Heart left ventricle (tissue), 16 donors: ENCODE measurements around the gene RTN1. TPM values are rescaled to one million over a fixed set of nuclear protein-coding genes. Genes with fewer than 3 reads are reported as not detected.

Source experiments
- ATAC-seq, 4 donors: fragments of 200-7000 bp; cut with Tn5 transposase; one replicate each; pipeline ENCODE4 v1.9.1; 2020 to 2022; ENCODE audit warnings: moderate library complexity in 4 of 4, mild to moderate bottlenecking in 3 of 4, moderate number of reproducible peaks in 1 of 4
- DNase-seq, 5 donors: peaks; one replicate each; pipeline ENCODE4 v3.0.0-alpha.2; 2020
- H3K27ac ChIP-seq, 12 donors: fragments of 200-600 bp; sonication (generic) in 4 of 12; one replicate each; pipeline versions ENCODE4 v1.5.0 to v1.8.0; 2016 to 2022; ENCODE audit warnings: mild to moderate bottlenecking in 2 of 12
- H3K27me3 ChIP-seq, 9 donors: fragments of 200-600 bp; sonication (generic) in 2 of 9; one replicate each; pipeline versions ENCODE4 v1.5.1 to v1.8.0; 2016 to 2022; ENCODE audit warnings: mild to moderate bottlenecking in 3 of 9
- H3K36me3 ChIP-seq, 9 donors: fragments of 200-600 bp; sonication (generic) in 2 of 9; one replicate each; pipeline versions ENCODE4 v1.5.0 to v1.8.0; 2018 to 2022; ENCODE audit warnings: mild to moderate bottlenecking in 2 of 9
- H3K4me1 ChIP-seq, 12 donors: fragments of 200-600 bp; sonication (generic) in 4 of 12; one replicate each; pipeline versions ENCODE4 v1.5.0 to v1.8.0; 2016 to 2022; ENCODE audit warnings: mild to moderate bottlenecking in 3 of 12
- H3K4me3 ChIP-seq, 12 donors: fragments of 200-600 bp; sonication (generic) in 4 of 12; one replicate each; pipeline versions ENCODE4 v1.5.0 to v1.8.0; 2017 to 2022; ENCODE audit warnings: mild to moderate bottlenecking in 9 of 12, moderate library complexity in 4 of 12
- H3K9me3 ChIP-seq, 12 donors: fragments of 200-600 bp; sonication (generic) in 4 of 12; one replicate each; pipeline versions ENCODE4 v1.5.0 to v1.8.0; 2016 to 2022; ENCODE audit warnings: mild to moderate bottlenecking in 1 of 12
- CTCF ChIP-seq, 12 donors: fragments of 200-600 bp; sonication (generic) in 4 of 12; IDR thresholded peaks; one replicate each; pipeline versions ENCODE4 v1.5.0 to v1.8.0; 2018 to 2022; ENCODE audit warnings: antibody characterized with exemption in 12 of 12, mild to moderate bottlenecking in 5 of 12
- POLR2A ChIP-seq, 2 donors: fragments of 450-650 bp; IDR thresholded peaks; one replicate each; pipeline ENCODE4 v1.6.1; 2017; ENCODE audit warnings: antibody characterized with exemption in 2 of 2, mild to moderate bottlenecking in 2 of 2, moderate library complexity in 2 of 2
- WGBS, 4 donors: extraction: QIAGEN DNeasy Blood & Tissue Kit in 2 of 4; methylation state at CpG; one replicate each; pipeline versions ENCODE4 v1.1.5 to v1.1.7; 2013 to 2018; 5-methylcytosine and 5-hydroxymethylcytosine counted together
- intact Hi-C, 10 donors: fragments of 100-400 bp; cut with DNase I; formaldehyde crosslinking; loops; one replicate each; pipeline versions ENCODE4 v1.11.1 to v1.14.2; 2022
- polyA plus RNA-seq, 2 donors: library from polyadenylated mRNA; stranded (reverse); fragments of 200-250 nt; gene quantifications; one replicate each; pipeline ENCODE4 v1.2.3, GENCODE V29; 2013
- total RNA-seq, 9 donors: library from RNA; depleted of rRNA in 2 of 9; stranded (reverse); fragments of >200 nt in 2 of 9; fragmentation: NEBNext Ultra II Directional in 3 of 9; extraction: Animal tissue kit (Norgen Biotek cat#: 25700) in 3 of 9; gene quantifications; one replicate each; pipeline versions ENCODE4 v1.1.0 to v1.2.4, GENCODE V29; 2016 to 2023
- donor health status: ischemic (EF 13 %, LVEDD 7.1; RV severe dilation, severe dysfunction).
- donor health status: healthy with polysubstance abuse.
- donor health status: DM: no; HTN: yes; CAD: no.
- donor health status: DM: no; HTN: no; CAD: no.
- donor health status: ischemic (EF 25% LVEDD 6.9; RV normal size, moderate dysfunction).
- donor health status: ischemic (EF 25% LVEDD 5.7; RV mildly dilated, moderate dysfunction).
- donor health status: healthy.
- donor health status: DM: yes; HTN: yes; CAD: no.
- donor health status: ischemic (EF 35%, LVEDD 5.7; RV mildly dilated, moderate dysfunction).
- donor health status: nonischemic (EF 11% LVEDD 7.7; RV severe dilation, severe dysfunction).
- donor health status: DM: yes; HTN: yes; CAD: no.
- donor health status: PGD.
- donor health status: ischemic (EF 29% LVEDD 5.4; RV normal size, mild dysfunction).
- donor health status: nonischemic (EF 23%, LVEDD 6.1; RV moderate dilation, normal function).

RTN1 gene
- total and polyA plus RNA-seq, 11 donors = 0.15 to 8.4 (median 0.90) TPM

GRCh38 chr14:59627011-59627520 lies 243.5 kb downstream of the RTN1 start:
- ATAC-seq = no peak

GRCh38 chr14:59622631-59623030 lies 247.9 kb downstream of the RTN1 start:
- no peak for DNase-seq
- H3K4me3 ChIP-seq = no peak overlapping the region

More at GRCh38 chr14:59627011-59627520, 243.5 kb downstream of the RTN1 start:
- 54 to 70% (median 56%) methylated on average over 2 of the region's 2 CpGs for WGBS, 4 donors
- H3K4me1 ChIP-seq = peaks cover 0 to 8% (median 0%) of the 10 kb centered on the region in 12 donors
- no peak overlapping the region for H3K4me3 ChIP-seq
- TF ChIP-seq CTCF (IDR thresholded peaks at IDR 0.05) (no peak), POLR2A (IDR thresholded peaks at IDR 0.05) (no peak)
- intact Hi-C loops = loop anchor here in 1 of 10 donors (5.0 kb wide), 1 partner anchor 295 kb away; the partner anchor contains the start of gene LRRC9
- peaks cover 0 to 38% (median 13%) of the 10 kb centered on the region in 9 donors for H3K27me3 ChIP-seq
- DNase-seq = no peak
- H3K27ac ChIP-seq = no peak overlapping the region
- H3K9me3 ChIP-seq = no peaks in the 10 kb centered on the region
- no peaks in the 10 kb centered on the region for H3K36me3 ChIP-seq

GRCh38 chr14:59619061-59619460 lies 251.5 kb downstream of the RTN1 start:
- TF ChIP-seq CTCF (IDR thresholded peaks at IDR 0.05) (no peak), POLR2A (IDR thresholded peaks at IDR 0.05) (no peak)
- Histone ChIP-seq H3K9me3 (no peaks in the 10 kb centered on the region), H3K4me3 (no peak overlapping the region), H3K27ac (no peak overlapping the region), H3K36me3 (no peaks in the 10 kb centered on the region), H3K27me3 (no peaks in the 10 kb centered on the region), H3K4me1 (no peaks in the 10 kb centered on the region)
- intact Hi-C loops = no loop called here
- WGBS, 4 donors = 47 to 54% (median 50%) methylated on average over 2 of the region's 2 CpGs
- DNase-seq (no peak), ATAC-seq (no peak)

More at GRCh38 chr14:59622631-59623030, 247.9 kb downstream of the RTN1 start:
- no peak for ATAC-seq
- intact Hi-C loops = no loop called here
- H3K36me3 ChIP-seq = no peaks in the 10 kb centered on the region
- no peaks in the 10 kb centered on the region for H3K9me3 ChIP-seq
- H3K27ac ChIP-seq = no peak overlapping the region
- no peaks in the 10 kb centered on the region for H3K4me1 ChIP-seq
- peaks cover 0 to 2% (median 0%) of the 10 kb centered on the region in 9 donors for H3K27me3 ChIP-seq
- WGBS, 4 donors = 22 to 31% (median 27%) methylated on average over 2 of the region's 2 CpGs
- TF ChIP-seq POLR2A (IDR thresholded peaks at IDR 0.05) (no peak), CTCF (IDR thresholded peaks at IDR 0.05) (no peak)

GRCh38 chr14:59601056-59601455 lies 269.5 kb downstream of the RTN1 start:
- Histone ChIP-seq H3K27ac (no peak overlapping the region), H3K36me3 (no peaks in the 10 kb centered on the region), H3K9me3 (no peaks in the 10 kb centered on the region), H3K4me3 (no peak overlapping the region), H3K27me3 (no peaks in the 10 kb centered on the region), H3K4me1 (no peaks in the 10 kb centered on the region)
- ATAC-seq = no peak
- 39 to 47% (median 44%) methylated on average over 3 of the region's 3 CpGs for WGBS, 4 donors
- DNase-seq = no peak
- TF ChIP-seq POLR2A (IDR thresholded peaks at IDR 0.05) (no peak), CTCF (IDR thresholded peaks at IDR 0.05) (no peak)
- intact Hi-C loops = no loop called here
